ENCODE results near the gene TRIM42. TPM values are rescaled to one million over a fixed set of nuclear protein-coding genes. Genes with fewer than 3 reads are reported as not detected.
A peak's percentile ranks its signal among the peaks of the same experiment; 100 is the strongest.

The TRIM42 gene
- total and polyA plus RNA-seq, 2 donors (not counting 1 experiment from before 2014, with no cell fraction given): not detected

GRCh38 chr3:140636406-140637138 is 41.3 kb upstream of the TRIM42 start:
- no peaks in the 10 kb centered on the region for H3K79me2 ChIP-seq (ENCODE audit: control insufficient read depth, insufficient read depth, low read length)
- H4K20me1 ChIP-seq (ENCODE audit: control insufficient read depth, extremely low read depth, insufficient read depth, low read length): no peaks in the 10 kb centered on the region
- H3K27ac ChIP-seq (ENCODE audit: insufficient read depth, low read length): no peak overlapping the region
- H2AFZ ChIP-seq (ENCODE audit: low read length): no peak overlapping the region
- H3K36me3 ChIP-seq (ENCODE audit: control insufficient read depth, insufficient read depth, low read length): no peaks in the 10 kb centered on the region
- H3K4me2 ChIP-seq (ENCODE audit: extremely low read depth, insufficient read depth, low read length): no peak overlapping the region
- TF ChIP-seq, protein P1, sequence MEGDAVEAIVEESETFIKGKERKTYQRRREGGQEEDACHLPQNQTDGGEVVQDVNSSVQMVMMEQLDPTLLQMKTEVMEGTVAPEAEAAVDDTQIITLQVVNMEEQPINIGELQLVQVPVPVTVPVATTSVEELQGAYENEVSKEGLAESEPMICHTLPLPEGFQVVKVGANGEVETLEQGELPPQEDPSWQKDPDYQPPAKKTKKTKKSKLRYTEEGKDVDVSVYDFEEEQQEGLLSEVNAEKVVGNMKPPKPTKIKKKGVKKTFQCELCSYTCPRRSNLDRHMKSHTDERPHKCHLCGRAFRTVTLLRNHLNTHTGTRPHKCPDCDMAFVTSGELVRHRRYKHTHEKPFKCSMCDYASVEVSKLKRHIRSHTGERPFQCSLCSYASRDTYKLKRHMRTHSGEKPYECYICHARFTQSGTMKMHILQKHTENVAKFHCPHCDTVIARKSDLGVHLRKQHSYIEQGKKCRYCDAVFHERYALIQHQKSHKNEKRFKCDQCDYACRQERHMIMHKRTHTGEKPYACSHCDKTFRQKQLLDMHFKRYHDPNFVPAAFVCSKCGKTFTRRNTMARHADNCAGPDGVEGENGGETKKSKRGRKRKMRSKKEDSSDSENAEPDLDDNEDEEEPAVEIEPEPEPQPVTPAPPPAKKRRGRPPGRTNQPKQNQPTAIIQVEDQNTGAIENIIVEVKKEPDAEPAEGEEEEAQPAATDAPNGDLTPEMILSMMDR (conservative IDR thresholded peaks at IDR 0.05 in 1 of 2, IDR thresholded peaks at IDR 0.05 in 1 of 2; ENCODE audit: low read depth in 1 of 2, low read length in 2 of 2): no peak
- TF ChIP-seq EZH2 (IDR thresholded peaks at IDR 0.05; ENCODE audit: low read length, missing control alignments): no peak
- peaks cover 3% of the 10 kb centered on the region for H3K4me1 ChIP-seq (ENCODE audit: control insufficient read depth, extremely low read depth, insufficient read depth, low read length)
- peak in 1 of 2 donors; percentile 41 for DNase-seq (ENCODE audit: low read depth in 2 of 2)
- no peak overlapping the region for H3K4me3 ChIP-seq (replicated peaks in 1 of 4; ENCODE audit: control extremely low read depth in 1 of 4, insufficient read depth in 1 of 4, low read depth in 3 of 4, low read length in 4 of 4)
- H3K27me3 ChIP-seq (ENCODE audit: control insufficient read depth, insufficient read depth, low read length): no peaks in the 10 kb centered on the region
- H3K9me3 ChIP-seq (ENCODE audit: control insufficient read depth, insufficient read depth, low read depth, low read length): no peaks in the 10 kb centered on the region
- H3K9ac ChIP-seq (ENCODE audit: insufficient read depth, low read length): no peak overlapping the region

- H3K9ac ChIP-seq (ENCODE audit: insufficient read depth, low read length): no peak overlapping the region
- H2AFZ ChIP-seq (ENCODE audit: low read length): no peak overlapping the region
- H3K27me3 ChIP-seq (ENCODE audit: control insufficient read depth, insufficient read depth, low read length): no peaks in the 10 kb centered on the region
- DNase-seq (ENCODE audit: low read depth in 2 of 2): no peak
- H4K20me1 ChIP-seq (ENCODE audit: control insufficient read depth, extremely low read depth, insufficient read depth, low read length): no peaks in the 10 kb centered on the region
- no peak for TF ChIP-seq EZH2 (IDR thresholded peaks at IDR 0.05; ENCODE audit: low read length, missing control alignments)
- TF ChIP-seq, protein P1 (conservative IDR thresholded peaks at IDR 0.05 in 1 of 2, IDR thresholded peaks at IDR 0.05 in 1 of 2; ENCODE audit: low read depth in 1 of 2, low read length in 2 of 2): no peak
- no peaks in the 10 kb centered on the region for H3K36me3 ChIP-seq (ENCODE audit: control insufficient read depth, insufficient read depth, low read length)
- H3K4me1 ChIP-seq (ENCODE audit: control insufficient read depth, extremely low read depth, insufficient read depth, low read length): no peaks in the 10 kb centered on the region
- no peak overlapping the region for H3K4me2 ChIP-seq (ENCODE audit: extremely low read depth, insufficient read depth, low read length)
- no peak overlapping the region for H3K27ac ChIP-seq (ENCODE audit: insufficient read depth, low read length)
- H3K79me2 ChIP-seq (ENCODE audit: control insufficient read depth, insufficient read depth, low read length): no peaks in the 10 kb centered on the region
- no peak overlapping the region for H3K4me3 ChIP-seq (replicated peaks in 1 of 4; ENCODE audit: control extremely low read depth in 1 of 4, insufficient read depth in 1 of 4, low read depth in 3 of 4, low read length in 4 of 4)
- H3K9me3 ChIP-seq (ENCODE audit: control insufficient read depth, insufficient read depth, low read depth, low read length): no peaks in the 10 kb centered on the region
These were observed 26.6 kb upstream of the TRIM42 start for GRCh38 chr3:140651287-140651686.

GRCh38 chr3:140655678-140656077 is 22.2 kb upstream of the TRIM42 start:
- Histone ChIP-seq H3K9me3 (ENCODE audit: control insufficient read depth, insufficient read depth, low read depth, low read length) (no peaks in the 10 kb centered on the region), H3K4me2 (ENCODE audit: extremely low read depth, insufficient read depth, low read length) (no peak overlapping the region), H2AFZ (ENCODE audit: low read length) (no peak overlapping the region), H3K36me3 (ENCODE audit: control insufficient read depth, insufficient read depth, low read length) (no peaks in the 10 kb centered on the region), H3K27me3 (ENCODE audit: control insufficient read depth, insufficient read depth, low read length) (no peaks in the 10 kb centered on the region), H3K79me2 (ENCODE audit: control insufficient read depth, insufficient read depth, low read length) (no peaks in the 10 kb centered on the region), H3K9ac (ENCODE audit: insufficient read depth, low read length) (no peak overlapping the region), H3K4me1 (ENCODE audit: control insufficient read depth, extremely low read depth, insufficient read depth, low read length) (no peaks in the 10 kb centered on the region), H3K27ac (ENCODE audit: insufficient read depth, low read length) (no peak overlapping the region), H3K4me3 (replicated peaks in 1 of 4; ENCODE audit: control extremely low read depth in 1 of 4, insufficient read depth in 1 of 4, low read depth in 3 of 4, low read length in 4 of 4) (no peak overlapping the region), H4K20me1 (ENCODE audit: control insufficient read depth, extremely low read depth, insufficient read depth, low read length) (no peaks in the 10 kb centered on the region)
- TF ChIP-seq, protein P1 (conservative IDR thresholded peaks at IDR 0.05 in 1 of 2, IDR thresholded peaks at IDR 0.05 in 1 of 2; ENCODE audit: low read depth in 1 of 2, low read length in 2 of 2): no peak
- TF ChIP-seq EZH2 (IDR thresholded peaks at IDR 0.05; ENCODE audit: low read length, missing control alignments): no peak
- DNase-seq (ENCODE audit: low read depth in 2 of 2): peak in 1 of 2 donors; percentile 19

Data from fibroblast of lung (primary cell).